HFFc6 (cell line): ENCODE results near the gene CALB2. TPM values are rescaled to one million over a fixed set of nuclear protein-coding genes. Genes with fewer than 3 reads are reported as not detected.

Experiments used
- DNase-seq: peaks from one replicate; pipeline ENCODE4 v3.0.0-alpha.2; 2018
- H3K27ac Mint-ChIP-seq: 2 replicates; pipeline ENCODE4 v1.8.0; 2020; ENCODE audit warnings: mild to moderate bottlenecking, mixed read lengths
- H3K27me3 Mint-ChIP-seq: 2 replicates; pipeline ENCODE4 v1.8.0; 2021; ENCODE audit warnings: mild to moderate bottlenecking, moderate library complexity, mixed read lengths; ENCODE audit not compliant: insufficient read depth
- H3K36me3 Mint-ChIP-seq: 2 replicates; pipeline ENCODE4 v1.8.0; 2021; ENCODE audit warnings: low read depth, mixed read lengths
- H3K4me1 Mint-ChIP-seq: 2 replicates; pipeline ENCODE4 v1.8.0; 2020; ENCODE audit warnings: low read depth, mixed read lengths
- H3K4me3 Mint-ChIP-seq: 2 replicates; pipeline ENCODE4 v1.8.0; 2020; ENCODE audit warnings: mild to moderate bottlenecking, moderate library complexity, mixed read lengths
- H3K9me3 Mint-ChIP-seq: 2 replicates; pipeline ENCODE4 v1.8.0; 2020; ENCODE audit warnings: mild to moderate bottlenecking, mixed read lengths
- total RNA-seq, 6 experiments: library from RNA; stranded (reverse); fragmentation: NEBNext Ultra II Directional; extraction: Animal tissue kit (Norgen Biotek cat#: 25700); gene quantifications; 2 replicates in 1 of 6; 3 replicates in 5 of 6; pipeline ENCODE4 v1.2.3, GENCODE V29; 2021
- TF ChIP-seq, protein P1 (sequence below): fragments of 200-600 bp; sonication (generic); IDR thresholded peaks from 2 replicates; pipeline ENCODE4 v1.5.0; 2021; ENCODE audit warnings: antibody characterized with exemption, mild to moderate bottlenecking

The CALB2 gene
- total RNA-seq, 6 experiments from 2014 or later: 0.14 to 1.1 (median 0.70) TPM; not detected in 3

DNA sequence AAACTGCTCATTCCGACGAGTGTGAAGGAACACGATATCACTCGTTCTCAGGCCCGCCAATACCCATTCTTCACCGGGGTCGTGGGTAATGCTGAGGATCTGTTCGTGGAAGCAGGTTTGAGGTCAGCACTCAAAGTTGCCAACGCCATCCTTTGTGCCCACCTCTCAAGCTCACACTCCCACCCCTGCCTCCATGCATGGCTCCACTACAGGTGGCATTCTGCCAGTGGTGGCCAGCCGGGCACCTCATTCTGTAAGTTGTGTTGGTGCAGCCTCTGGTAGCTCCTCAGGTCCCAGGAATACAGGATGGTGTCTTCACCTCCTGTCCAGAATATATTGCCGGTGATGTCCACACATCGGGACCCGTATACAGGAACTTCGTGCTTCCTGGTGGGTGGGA lies 72.7 kb downstream of the CALB2 start:
- Mint-ChIP-seq H3K27ac (no peak overlapping the region), H3K4me3 (no peak overlapping the region), H3K27me3 (peaks cover 17% of the 10 kb centered on the region), H3K4me1 (peaks cover 16% of the 10 kb centered on the region), H3K9me3 (no peaks in the 10 kb centered on the region; the same call in 1 of the 2 replicates), H3K36me3 (no peaks in the 10 kb centered on the region)
- TF ChIP-seq, protein P1, sequence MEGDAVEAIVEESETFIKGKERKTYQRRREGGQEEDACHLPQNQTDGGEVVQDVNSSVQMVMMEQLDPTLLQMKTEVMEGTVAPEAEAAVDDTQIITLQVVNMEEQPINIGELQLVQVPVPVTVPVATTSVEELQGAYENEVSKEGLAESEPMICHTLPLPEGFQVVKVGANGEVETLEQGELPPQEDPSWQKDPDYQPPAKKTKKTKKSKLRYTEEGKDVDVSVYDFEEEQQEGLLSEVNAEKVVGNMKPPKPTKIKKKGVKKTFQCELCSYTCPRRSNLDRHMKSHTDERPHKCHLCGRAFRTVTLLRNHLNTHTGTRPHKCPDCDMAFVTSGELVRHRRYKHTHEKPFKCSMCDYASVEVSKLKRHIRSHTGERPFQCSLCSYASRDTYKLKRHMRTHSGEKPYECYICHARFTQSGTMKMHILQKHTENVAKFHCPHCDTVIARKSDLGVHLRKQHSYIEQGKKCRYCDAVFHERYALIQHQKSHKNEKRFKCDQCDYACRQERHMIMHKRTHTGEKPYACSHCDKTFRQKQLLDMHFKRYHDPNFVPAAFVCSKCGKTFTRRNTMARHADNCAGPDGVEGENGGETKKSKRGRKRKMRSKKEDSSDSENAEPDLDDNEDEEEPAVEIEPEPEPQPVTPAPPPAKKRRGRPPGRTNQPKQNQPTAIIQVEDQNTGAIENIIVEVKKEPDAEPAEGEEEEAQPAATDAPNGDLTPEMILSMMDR: no peak
- DNase-seq: no peak

DNA sequence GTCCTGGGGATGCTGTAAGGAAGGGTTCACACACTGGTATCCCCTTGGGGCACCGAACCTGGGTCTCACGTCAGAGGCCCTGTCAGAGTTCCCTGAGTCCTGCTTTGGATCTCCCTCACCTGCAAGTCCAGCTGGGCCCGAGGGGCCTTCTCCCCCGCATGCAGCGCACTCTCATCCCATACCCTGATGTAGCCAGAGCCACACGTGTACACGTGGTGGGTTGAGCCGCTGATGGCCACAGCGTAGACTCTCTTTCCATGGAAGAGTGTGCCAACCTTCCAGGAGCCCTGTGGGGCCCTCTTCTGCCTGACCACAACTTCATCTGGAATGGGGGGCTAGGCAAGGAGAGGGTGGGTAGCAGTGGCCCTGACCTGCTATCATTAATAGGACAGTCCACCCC lies 73.5 kb downstream of the CALB2 start:
- TF ChIP-seq, protein P1: no peak
- no peak overlapping the region for H3K27ac Mint-ChIP-seq
- no peak overlapping the region for H3K4me3 Mint-ChIP-seq
- peaks cover 10% of the 10 kb centered on the region for H3K27me3 Mint-ChIP-seq
- H3K9me3 Mint-ChIP-seq: no peaks in the 10 kb centered on the region; the same call in 1 of the 2 replicates
- DNase-seq: no peak
- peaks cover 17% of the 10 kb centered on the region for H3K4me1 Mint-ChIP-seq
- no peaks in the 10 kb centered on the region for H3K36me3 Mint-ChIP-seq

DNA sequence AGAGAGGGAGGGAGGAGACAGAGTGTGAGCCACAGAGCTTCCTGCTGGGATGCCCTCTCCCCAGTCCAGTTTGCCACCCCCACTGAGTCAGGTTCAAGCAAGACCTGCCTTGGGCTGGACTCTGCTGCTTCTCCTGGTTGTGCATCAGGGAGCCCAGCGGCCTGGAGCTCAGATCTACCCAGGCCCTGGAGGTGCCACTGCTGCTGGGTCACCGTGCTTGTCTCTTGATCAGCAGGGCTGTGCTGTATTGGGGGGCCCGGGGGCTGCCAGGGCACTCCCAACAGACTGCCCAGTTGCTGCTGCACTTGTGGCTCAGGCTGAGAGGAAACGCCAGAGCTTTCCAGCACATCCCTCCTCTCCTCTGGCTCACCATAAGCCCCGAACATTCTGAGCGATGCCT lies 74.4 kb downstream of the CALB2 start:
- Mint-ChIP-seq H3K27ac (no peak overlapping the region), H3K36me3 (no peaks in the 10 kb centered on the region), H3K4me1 (peaks cover 22% of the 10 kb centered on the region), H3K4me3 (no peak overlapping the region), H3K9me3 (no peaks in the 10 kb centered on the region; the same call in 1 of the 2 replicates), H3K27me3 (peaks cover 12% of the 10 kb centered on the region)
- DNase-seq: no peak
- TF ChIP-seq, protein P1: no peak

DNA sequence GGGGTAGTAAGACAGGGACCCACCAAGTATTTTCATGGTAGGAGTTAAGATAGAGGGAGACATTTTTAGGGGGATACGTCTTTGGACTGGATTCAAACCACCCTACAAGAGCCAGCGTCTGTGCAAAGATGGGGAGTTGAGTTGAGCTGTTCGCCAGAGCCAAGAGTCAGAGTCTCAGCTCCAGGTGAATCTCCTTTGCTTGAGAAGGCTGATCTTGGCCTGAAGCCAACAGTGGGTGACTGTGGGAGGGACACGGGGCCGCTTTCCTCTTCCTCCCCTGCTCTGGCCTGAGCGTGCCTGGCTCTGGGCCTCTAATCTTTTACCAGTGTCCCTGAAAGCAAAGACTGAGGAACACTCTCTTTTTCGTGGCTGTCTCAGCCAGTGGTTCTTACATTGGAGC lies 78.0 kb downstream of the CALB2 start:
- Mint-ChIP-seq H3K27me3 (peaks cover 21% of the 10 kb centered on the region), H3K9me3 (no peaks in the 10 kb centered on the region; the same call in none of the 2 replicates), H3K36me3 (no peaks in the 10 kb centered on the region), H3K4me3 (no peak overlapping the region), H3K4me1 (peaks cover 14% of the 10 kb centered on the region), H3K27ac (no peak overlapping the region)
- TF ChIP-seq, protein P1: no peak
- DNase-seq: no peak

DNA sequence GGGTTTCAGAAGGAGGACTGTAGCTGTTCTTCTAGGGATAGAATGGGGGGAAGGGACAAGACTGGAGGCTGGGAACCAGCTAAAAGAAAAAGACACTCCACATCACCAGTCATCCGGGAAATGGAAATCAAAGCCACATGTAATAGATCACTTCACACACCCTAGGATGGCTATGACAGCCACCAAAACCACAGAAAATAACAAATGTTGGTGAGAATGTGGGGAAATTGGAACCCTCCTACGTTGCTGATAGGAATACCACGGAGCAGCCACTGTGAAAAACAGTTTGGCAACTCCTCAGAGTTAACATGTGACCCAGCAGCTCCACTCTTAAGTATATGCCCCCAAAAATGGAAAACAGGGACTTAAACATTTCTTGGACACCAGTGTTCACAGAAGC lies 81.0 kb downstream of the CALB2 start:
- H3K27me3 Mint-ChIP-seq: peaks cover 12% of the 10 kb centered on the region
- H3K36me3 Mint-ChIP-seq: peaks cover 6% of the 10 kb centered on the region; the same call in 1 of the 2 replicates
- no peak overlapping the region for H3K27ac Mint-ChIP-seq
- H3K9me3 Mint-ChIP-seq: peaks cover 9% of the 10 kb centered on the region
- H3K4me3 Mint-ChIP-seq: no peak overlapping the region
- H3K4me1 Mint-ChIP-seq: peaks cover 14% of the 10 kb centered on the region
- DNase-seq: no peak
- TF ChIP-seq, protein P1: no peak

Other genes with a start within 250 kb of the CALB2 start
- gene HYDIN, start 128.0 kb upstream of the CALB2 start, total RNA-seq: under 1 TPM in 1 of 6 experiments, not detected in 5; 0.05 TPM
- gene CMTR2, start 69.3 kb upstream of the CALB2 start, total RNA-seq: 10 to 100 TPM; 12.2 to 15.6 (median 14.8) TPM
- not detected for gene TLE7, start 83.3 kb downstream of the CALB2 start, total RNA-seq
- gene ZNF23, start 103.5 kb downstream of the CALB2 start, total RNA-seq: 10 to 100 TPM; 12.8 to 16.3 (median 14.5) TPM
- gene ZNF19, start 130.6 kb downstream of the CALB2 start, total RNA-seq: 1 to 10 TPM; 1.1 to 2.0 (median 1.6) TPM
- not detected for gene CHST4, start 167.7 kb downstream of the CALB2 start, total RNA-seq
- not detected for gene TAT, start 218.4 kb downstream of the CALB2 start, total RNA-seq